GM18951 (cell line): Measurements from ENCODE around the gene C1orf122.

ENCODE experiments used
- POLR2A ChIP-seq: IDR thresholded peaks from 4 replicates; pipeline ENCODE4 v1.6.1; 2011; ENCODE audit warnings: mild to moderate bottlenecking; ENCODE audit not compliant: insufficient read length, insufficient read depth; ENCODE audit errors: extremely low read depth
- in situ Hi-C: fragments of 300-500 bp; cut with MboI; formaldehyde crosslinking; loops from one replicate; pipeline ENCODE4 v1.12.0; 2022; ENCODE audit warnings: low sequenced_read_pairs, mixed read lengths, inconsistent platforms; ENCODE audit not compliant: unreplicated experiment

The C1orf122 gene

GRCh38 chr1:37792943-37793686 lies 14.5 kb upstream of the C1orf122 start:
- in situ Hi-C loops = no loop called here
- TF ChIP-seq POLR2A = no peak

- in situ Hi-C loops = no loop called here
Measured at GRCh38 chr1:37793773-37794371, 13.7 kb upstream of the C1orf122 start, which contains the start of gene MANEAL. Gene MANEAL, plus strand, starts transcription at chr1:37793847. Its CDS starts 336 bp downstream, at chr1:37794183.

GRCh38 chr1:37794372-37795339 lies 12.9 kb upstream of the C1orf122 start:
- no peak for TF ChIP-seq POLR2A
- in situ Hi-C loops = no loop called here

More at GRCh38 chr1:37793773-37794371, 13.7 kb upstream of the C1orf122 start, which contains the start of gene MANEAL:
- peak; percentile 53 for TF ChIP-seq POLR2A

- in situ Hi-C loops = no loop called here
- TF ChIP-seq POLR2A = no peak
Measured at GRCh38 chr1:37795340-37796125, 12.1 kb upstream of the C1orf122 start.

GRCh38 chr1:37797750-37798345 lies 9.7 kb upstream of the C1orf122 start:
- no peak for TF ChIP-seq POLR2A

GRCh38 chr1:37802439-37802838 lies 5.2 kb upstream of the C1orf122 start:
- in situ Hi-C loops = no loop called here
- no peak for TF ChIP-seq POLR2A

More at GRCh38 chr1:37797750-37798345, 9.7 kb upstream of the C1orf122 start:
- in situ Hi-C loops = no loop called here

GRCh38 chr1:37807220-37807554 lies 403 bp upstream of the C1orf122 start:
- in situ Hi-C loops = no loop called here
- no peak for TF ChIP-seq POLR2A

- no peak for TF ChIP-seq POLR2A
- in situ Hi-C loops = no loop called here
Measured at GRCh38 chr1:37808369-37809319, 1.1 kb downstream of the C1orf122 start.

GRCh38 chr1:37809942-37810341 lies 2.4 kb downstream of the C1orf122 start:
- TF ChIP-seq POLR2A = no peak
- in situ Hi-C loops = no loop called here

GRCh38 chr1:37811027-37811655 lies 3.6 kb downstream of the C1orf122 start:
- in situ Hi-C loops = no loop called here
- no peak for TF ChIP-seq POLR2A
